GM19463 (cell line): ENCODE measurements around the gene GNL3.
"Not testable (repeated sequence)": the region's sequence is repeated elsewhere in the genome, so short reads cannot be mapped to it uniquely, and the experiment has no call there.

Source experiments
- ATAC-seq: cut with Tn5 transposase; IDR thresholded peaks from one replicate; pipeline ENCODE4 v1.9.1; 2021; ENCODE audit warnings: mild to moderate bottlenecking, moderate library complexity; ENCODE audit not compliant: unreplicated experiment

Gene GNL3, protein sequence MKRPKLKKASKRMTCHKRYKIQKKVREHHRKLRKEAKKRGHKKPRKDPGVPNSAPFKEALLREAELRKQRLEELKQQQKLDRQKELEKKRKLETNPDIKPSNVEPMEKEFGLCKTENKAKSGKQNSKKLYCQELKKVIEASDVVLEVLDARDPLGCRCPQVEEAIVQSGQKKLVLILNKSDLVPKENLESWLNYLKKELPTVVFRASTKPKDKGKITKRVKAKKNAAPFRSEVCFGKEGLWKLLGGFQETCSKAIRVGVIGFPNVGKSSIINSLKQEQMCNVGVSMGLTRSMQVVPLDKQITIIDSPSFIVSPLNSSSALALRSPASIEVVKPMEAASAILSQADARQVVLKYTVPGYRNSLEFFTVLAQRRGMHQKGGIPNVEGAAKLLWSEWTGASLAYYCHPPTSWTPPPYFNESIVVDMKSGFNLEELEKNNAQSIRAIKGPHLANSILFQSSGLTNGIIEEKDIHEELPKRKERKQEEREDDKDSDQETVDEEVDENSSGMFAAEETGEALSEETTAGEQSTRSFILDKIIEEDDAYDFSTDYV

GRCh38 chr3:52685709-52686691 lies at the start of gene GNL3, which contains the start of gene PBRM1:
GNL3 (plus strand) TSS chr3:52686032; CDS start chr3:52686093, 61 bp downstream.
PBRM1 (minus strand) TSS chr3:52685913.
- ATAC-seq = peak; percentile 55

- no peak for ATAC-seq
Observed at GRCh38 chr3:52636673-52637072, 49.2 kb upstream of the GNL3 start.

GRCh38 chr3:52645549-52645948 lies 40.3 kb upstream of the GNL3 start:
- ATAC-seq = no peak

GRCh38 chr3:52649461-52650210 lies 36.2 kb upstream of the GNL3 start:
- no peak for ATAC-seq

- no peak for ATAC-seq
Observed at GRCh38 chr3:52650439-52650838, 35.4 kb upstream of the GNL3 start.

DNA sequence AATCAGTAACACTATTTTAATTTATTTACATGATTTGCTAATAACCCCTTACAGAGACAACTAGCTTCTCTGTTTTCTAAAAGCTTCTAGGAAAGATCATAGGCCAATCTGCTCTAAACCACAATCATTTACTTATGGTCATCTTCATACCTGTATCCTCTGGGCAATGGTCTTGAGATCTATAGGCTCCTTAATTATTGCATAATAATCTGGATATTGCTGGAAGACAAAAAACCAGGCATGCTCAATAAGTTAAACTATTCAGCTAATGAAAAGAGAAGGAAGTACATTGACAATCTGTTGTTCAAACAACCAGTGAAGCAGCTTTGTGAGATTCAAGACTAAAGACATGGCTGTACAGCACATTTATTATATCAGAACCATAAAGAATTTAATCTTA lies 34.2 kb upstream of the GNL3 start:
- no peak for ATAC-seq

- no peak for ATAC-seq
Observed at GRCh38 chr3:52655895-52656294, 29.9 kb upstream of the GNL3 start.

DNA sequence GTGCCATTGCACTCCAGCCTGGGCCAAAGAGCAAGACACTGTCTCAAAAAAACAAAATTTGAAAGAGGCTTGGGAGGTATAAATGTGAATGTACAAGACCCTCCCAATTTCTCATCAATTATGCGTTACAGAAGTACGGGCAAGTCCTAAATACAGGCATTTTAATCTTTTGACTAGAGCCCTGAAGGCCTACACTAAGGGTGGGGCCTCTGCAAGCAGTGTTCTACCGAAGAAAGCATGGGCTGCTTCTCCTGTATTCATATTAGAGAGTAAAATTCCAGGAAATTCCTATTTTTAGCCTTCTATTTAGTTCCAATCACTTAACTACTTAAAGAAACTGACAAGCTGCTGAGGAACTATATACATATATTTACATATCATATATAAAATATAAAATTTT lies 25.8 kb upstream of the GNL3 start:
- ATAC-seq = no peak

DNA sequence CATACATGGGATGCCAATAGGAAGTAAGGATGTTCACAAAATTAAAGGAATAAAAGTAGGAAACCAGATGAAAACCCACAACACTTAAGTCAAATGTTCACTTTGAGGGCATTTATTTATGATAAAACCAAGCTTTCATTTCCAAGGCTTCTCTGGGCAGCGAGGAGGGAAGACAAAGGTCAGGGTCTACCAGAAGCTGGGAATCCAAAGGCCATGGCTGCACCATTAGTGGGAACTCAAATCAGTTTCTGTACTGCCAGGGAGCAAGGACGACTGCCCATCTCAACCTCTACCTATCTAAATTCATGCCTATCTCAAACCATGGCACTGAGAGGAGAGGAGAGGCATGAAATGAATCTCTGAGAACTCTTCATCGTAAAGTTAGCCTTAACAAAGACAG lies 22.7 kb upstream of the GNL3 start:
- no peak for ATAC-seq

DNA sequence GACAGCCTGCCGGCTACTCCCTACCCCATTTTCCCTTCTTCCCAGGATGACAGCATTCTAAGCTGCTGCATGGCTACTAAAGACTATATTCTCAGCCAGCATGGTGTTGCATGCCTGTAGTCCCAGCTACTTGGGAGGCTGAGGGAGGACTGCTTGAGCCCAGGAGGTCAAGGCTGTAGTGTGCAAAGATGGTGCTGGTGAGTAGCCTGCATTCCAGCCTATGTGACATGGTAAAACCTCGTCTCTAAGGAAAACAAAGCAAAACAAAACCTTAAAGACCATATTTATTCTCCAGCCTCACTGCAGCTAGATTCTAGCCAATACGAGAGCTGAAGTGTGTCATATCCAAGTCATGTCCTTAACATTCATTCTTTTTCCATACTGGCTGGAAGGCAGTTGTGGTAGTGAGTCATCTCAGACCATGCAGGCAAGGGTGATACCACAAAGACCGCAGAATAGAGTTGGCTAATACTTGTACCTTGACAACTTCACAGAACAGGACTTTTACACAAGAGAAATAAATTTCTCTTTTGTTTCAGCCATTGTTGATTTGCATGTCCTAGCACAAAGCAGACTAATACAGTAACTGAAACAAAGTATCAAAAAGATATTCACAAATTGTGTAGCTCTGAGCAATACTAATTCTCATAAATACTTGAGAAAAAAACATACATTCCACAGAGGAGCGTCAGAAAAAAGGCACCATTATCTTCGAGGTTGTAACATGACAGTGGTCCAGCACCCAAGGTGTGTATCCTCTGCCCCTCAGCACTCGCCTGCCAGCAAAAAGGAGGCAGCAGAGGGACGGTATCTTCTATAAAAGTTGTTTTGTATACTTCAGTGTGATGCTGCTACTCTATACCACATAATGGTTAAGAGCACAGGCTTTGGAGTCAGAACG lies 15.0 kb upstream of the GNL3 start:
- ATAC-seq = peak; percentile 93

DNA sequence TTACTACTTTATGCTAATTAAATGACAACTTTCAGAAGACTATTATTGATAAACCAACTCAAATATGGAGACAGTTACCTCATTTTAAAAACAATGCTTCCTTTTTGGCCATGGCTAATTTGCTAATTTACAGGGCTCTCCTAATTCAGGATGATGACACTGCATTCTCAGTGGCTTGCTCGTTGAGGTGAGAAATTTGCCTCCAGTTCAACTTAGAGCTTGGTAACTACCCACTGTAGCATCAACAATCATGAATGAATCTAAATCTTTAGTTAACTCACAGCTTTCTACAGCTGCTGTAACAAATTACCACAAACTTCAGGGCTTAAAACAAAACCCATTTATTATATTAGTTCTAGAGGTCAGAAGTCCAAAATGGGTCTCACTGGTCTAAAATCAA lies 14.2 kb upstream of the GNL3 start:
- ATAC-seq = no peak

GRCh38 chr3:52676201-52676600 lies 9.6 kb upstream of the GNL3 start:
- ATAC-seq = not testable (repeated sequence)

GRCh38 chr3:52678265-52679198 lies 7.3 kb upstream of the GNL3 start:
- no peak for ATAC-seq

- ATAC-seq = no peak
Observed at GRCh38 chr3:52679199-52679538, 6.7 kb upstream of the GNL3 start.

- ATAC-seq = no peak
Observed at GRCh38 chr3:52679811-52680210, 6.0 kb upstream of the GNL3 start.

- no peak for ATAC-seq
Observed at GRCh38 chr3:52681596-52681995, 4.2 kb upstream of the GNL3 start.

GRCh38 chr3:52682016-52682415 lies 3.8 kb upstream of the GNL3 start:
- no peak for ATAC-seq

DNA sequence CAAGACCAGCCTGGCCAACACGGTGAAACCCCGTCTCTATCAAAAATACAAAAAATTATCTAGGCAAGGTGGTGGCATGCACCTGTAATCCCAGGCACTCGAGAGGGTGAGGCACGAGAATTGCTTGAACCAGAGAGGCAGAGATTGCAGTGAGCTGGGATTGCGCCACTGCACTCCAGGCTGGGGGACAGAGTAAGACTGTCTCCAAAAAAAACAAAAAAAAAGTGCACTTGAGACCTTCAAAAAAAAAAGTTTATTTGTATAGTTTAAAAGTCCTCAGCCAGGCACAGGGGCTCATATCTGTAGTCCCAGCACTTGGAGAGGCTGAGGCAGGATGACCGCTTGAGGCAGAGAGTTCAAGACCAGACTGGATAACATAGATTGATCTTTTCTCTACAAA lies 2.2 kb upstream of the GNL3 start:
- ATAC-seq = no peak

DNA sequence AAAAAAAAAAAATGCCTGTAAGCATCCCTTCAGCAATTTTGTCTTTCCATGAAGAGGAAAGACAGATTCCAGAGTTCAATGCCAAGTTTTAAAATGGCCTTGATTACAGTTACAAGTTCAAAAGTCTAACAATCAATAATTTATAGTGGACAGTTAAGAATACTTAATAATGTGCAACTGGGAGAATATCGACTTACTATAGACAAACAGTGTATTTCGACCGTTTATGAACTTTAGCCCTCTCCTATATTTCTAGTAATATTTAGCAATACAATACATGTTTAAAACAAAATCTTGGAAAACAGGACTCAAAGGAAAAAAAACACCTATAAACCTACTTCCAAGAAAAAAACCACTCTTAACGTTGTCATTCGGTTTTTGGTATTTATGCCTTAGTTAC lies 1.6 kb upstream of the GNL3 start:
- ATAC-seq = no peak
